SK-N-SH (cell line): ENCODE data around the gene SEC61A1.

Experiments
- YY1 ChIP-seq: IDR thresholded peaks from 2 replicates; pipeline ENCODE4 v1.4.0; 2012; ENCODE audit warnings: low read depth, mild to moderate bottlenecking
- TF ChIP-seq, protein P1 (sequence below): fragments of 200-600 bp; sonication (generic); IDR thresholded peaks from 2 replicates; pipeline ENCODE4 v1.6.1; 2017; ENCODE audit warnings: antibody characterized with exemption, mild to moderate bottlenecking, moderate library complexity
- TF ChIP-seq, protein P2 (sequence below): IDR thresholded peaks from 2 replicates; pipeline ENCODE4 v1.6.1; 2012; ENCODE audit warnings: mild to moderate bottlenecking, low read depth, low read length, moderate library complexity

DNA sequence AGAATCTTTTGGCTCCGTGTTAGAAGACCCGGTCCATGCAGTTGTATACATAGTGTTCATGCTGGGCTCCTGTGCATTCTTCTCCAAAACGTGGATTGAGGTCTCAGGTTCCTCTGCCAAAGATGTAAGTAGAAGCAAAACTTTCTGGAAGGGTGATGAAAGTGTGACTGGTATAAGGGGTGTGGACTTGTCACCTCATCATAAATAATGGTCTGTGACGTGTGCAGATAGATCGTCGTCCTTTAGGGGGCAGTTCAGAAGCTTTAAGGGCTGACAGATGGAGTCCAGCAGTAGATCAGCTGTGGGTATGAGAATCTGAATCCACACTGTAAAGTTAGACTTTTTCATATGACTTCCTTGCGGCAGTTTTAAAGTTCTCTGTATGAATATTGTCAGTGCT, 15.3 kb downstream of the SEC61A1 start:
- TF ChIP-seq, protein P1, sequence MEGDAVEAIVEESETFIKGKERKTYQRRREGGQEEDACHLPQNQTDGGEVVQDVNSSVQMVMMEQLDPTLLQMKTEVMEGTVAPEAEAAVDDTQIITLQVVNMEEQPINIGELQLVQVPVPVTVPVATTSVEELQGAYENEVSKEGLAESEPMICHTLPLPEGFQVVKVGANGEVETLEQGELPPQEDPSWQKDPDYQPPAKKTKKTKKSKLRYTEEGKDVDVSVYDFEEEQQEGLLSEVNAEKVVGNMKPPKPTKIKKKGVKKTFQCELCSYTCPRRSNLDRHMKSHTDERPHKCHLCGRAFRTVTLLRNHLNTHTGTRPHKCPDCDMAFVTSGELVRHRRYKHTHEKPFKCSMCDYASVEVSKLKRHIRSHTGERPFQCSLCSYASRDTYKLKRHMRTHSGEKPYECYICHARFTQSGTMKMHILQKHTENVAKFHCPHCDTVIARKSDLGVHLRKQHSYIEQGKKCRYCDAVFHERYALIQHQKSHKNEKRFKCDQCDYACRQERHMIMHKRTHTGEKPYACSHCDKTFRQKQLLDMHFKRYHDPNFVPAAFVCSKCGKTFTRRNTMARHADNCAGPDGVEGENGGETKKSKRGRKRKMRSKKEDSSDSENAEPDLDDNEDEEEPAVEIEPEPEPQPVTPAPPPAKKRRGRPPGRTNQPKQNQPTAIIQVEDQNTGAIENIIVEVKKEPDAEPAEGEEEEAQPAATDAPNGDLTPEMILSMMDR, result no peak
- TF ChIP-seq, protein P2, sequence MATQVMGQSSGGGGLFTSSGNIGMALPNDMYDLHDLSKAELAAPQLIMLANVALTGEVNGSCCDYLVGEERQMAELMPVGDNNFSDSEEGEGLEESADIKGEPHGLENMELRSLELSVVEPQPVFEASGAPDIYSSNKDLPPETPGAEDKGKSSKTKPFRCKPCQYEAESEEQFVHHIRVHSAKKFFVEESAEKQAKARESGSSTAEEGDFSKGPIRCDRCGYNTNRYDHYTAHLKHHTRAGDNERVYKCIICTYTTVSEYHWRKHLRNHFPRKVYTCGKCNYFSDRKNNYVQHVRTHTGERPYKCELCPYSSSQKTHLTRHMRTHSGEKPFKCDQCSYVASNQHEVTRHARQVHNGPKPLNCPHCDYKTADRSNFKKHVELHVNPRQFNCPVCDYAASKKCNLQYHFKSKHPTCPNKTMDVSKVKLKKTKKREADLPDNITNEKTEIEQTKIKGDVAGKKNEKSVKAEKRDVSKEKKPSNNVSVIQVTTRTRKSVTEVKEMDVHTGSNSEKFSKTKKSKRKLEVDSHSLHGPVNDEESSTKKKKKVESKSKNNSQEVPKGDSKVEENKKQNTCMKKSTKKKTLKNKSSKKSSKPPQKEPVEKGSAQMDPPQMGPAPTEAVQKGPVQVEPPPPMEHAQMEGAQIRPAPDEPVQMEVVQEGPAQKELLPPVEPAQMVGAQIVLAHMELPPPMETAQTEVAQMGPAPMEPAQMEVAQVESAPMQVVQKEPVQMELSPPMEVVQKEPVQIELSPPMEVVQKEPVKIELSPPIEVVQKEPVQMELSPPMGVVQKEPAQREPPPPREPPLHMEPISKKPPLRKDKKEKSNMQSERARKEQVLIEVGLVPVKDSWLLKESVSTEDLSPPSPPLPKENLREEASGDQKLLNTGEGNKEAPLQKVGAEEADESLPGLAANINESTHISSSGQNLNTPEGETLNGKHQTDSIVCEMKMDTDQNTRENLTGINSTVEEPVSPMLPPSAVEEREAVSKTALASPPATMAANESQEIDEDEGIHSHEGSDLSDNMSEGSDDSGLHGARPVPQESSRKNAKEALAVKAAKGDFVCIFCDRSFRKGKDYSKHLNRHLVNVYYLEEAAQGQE, result no peak
- no peak for TF ChIP-seq YY1
